GM12891 (cell line): ENCODE data around the gene UBASH3A.

Experiments
- PAX5 ChIP-seq: IDR thresholded peaks from 2 replicates; pipeline ENCODE4 v1.6.1; 2011; ENCODE audit warnings: low read length, moderate library complexity, mild to moderate bottlenecking; ENCODE audit not compliant: insufficient read depth, severe bottlenecking
- POLR2A ChIP-seq: IDR thresholded peaks from 2 replicates; pipeline ENCODE4 v1.6.1; 2011; ENCODE audit warnings: low read depth, low read length, control low read depth
- POLR2AphosphoS5 ChIP-seq: IDR thresholded peaks from 2 replicates; pipeline ENCODE4 v1.6.1; 2011; ENCODE audit warnings: low read depth, low read length, control low read depth
- POU2F2 ChIP-seq: IDR thresholded peaks from 2 replicates; pipeline ENCODE4 v1.6.1; 2011; ENCODE audit warnings: low read depth, mild to moderate bottlenecking, control low read depth, low read length, moderate library complexity
- SPI1 ChIP-seq: IDR thresholded peaks from 2 replicates; pipeline ENCODE4 v1.6.1; 2011; ENCODE audit warnings: low read depth, low read length, control low read depth
- TAF1 ChIP-seq: IDR thresholded peaks from 2 replicates; pipeline ENCODE4 v1.6.1; 2011; ENCODE audit warnings: low read depth, low read length, control low read depth

- TF ChIP-seq POLR2AphosphoS5 (no peak), POLR2A (no peak), TAF1 (no peak), POU2F2 (no peak), PAX5 (no peak), SPI1 (no peak)
Measured at GRCh38 chr21:42486072-42486471, 82.4 kb downstream of the UBASH3A start.
